Hematopoietic multipotent progenitor cell (in vitro differentiated cells): ENCODE data around the gene ZSWIM6. TPM values are rescaled to one million over a fixed set of nuclear protein-coding genes. Genes with fewer than 3 reads are reported as not detected.
"Not testable (repeated sequence)": the region's sequence is repeated elsewhere in the genome, so short reads cannot be mapped to it uniquely, and the experiment has no call there.

Experiments used
- DNase-seq, 3 donors: peaks; one replicate each; pipeline ENCODE4 v3.0.0-alpha.2; 2011 to 2015; ENCODE audit warnings: low read depth in 2 of 3, low spot score in 2 of 3
- total RNA-seq: library from RNA; depleted of rRNA; stranded (reverse); fragments of >200 nt; gene quantifications from one replicate; pipeline ENCODE4 v1.2.3, GENCODE V29; 2012

ZSWIM6 gene
- total RNA-seq, 1 donor, result 7.3 TPM

GRCh38 chr5:61402970-61403900 lies 71.2 kb downstream of the ZSWIM6 start:
- DNase-seq, result no peak

GRCh38 chr5:61405511-61406295 lies 73.6 kb downstream of the ZSWIM6 start:
- no peak for DNase-seq

GRCh38 chr5:61406497-61406896 lies 74.4 kb downstream of the ZSWIM6 start:
- not testable (repeated sequence) for DNase-seq

GRCh38 chr5:61407706-61408270 lies 75.7 kb downstream of the ZSWIM6 start:
- DNase-seq, result no peak

GRCh38 chr5:61408476-61409168 lies 76.6 kb downstream of the ZSWIM6 start:
- DNase-seq, result peak; percentile 92 to 99 (median 99)

GRCh38 chr5:61409568-61409967 lies 77.5 kb downstream of the ZSWIM6 start:
- peak in 1 of 3 donors; percentile 19 for DNase-seq

GRCh38 chr5:61410811-61411210 lies 78.8 kb downstream of the ZSWIM6 start:
- DNase-seq, result no peak

- no peak for DNase-seq
Measured at GRCh38 chr5:61412361-61412760, 80.3 kb downstream of the ZSWIM6 start.

GRCh38 chr5:61413205-61413604 lies 81.1 kb downstream of the ZSWIM6 start:
- DNase-seq, result not testable (repeated sequence)

GRCh38 chr5:61414806-61415205 lies 82.7 kb downstream of the ZSWIM6 start:
- no peak for DNase-seq

- DNase-seq, result no peak
Measured at GRCh38 chr5:61416010-61416409, 84.0 kb downstream of the ZSWIM6 start.

- DNase-seq, result no peak
Measured at GRCh38 chr5:61416420-61416819, 84.4 kb downstream of the ZSWIM6 start.

- DNase-seq, result no peak
Measured at GRCh38 chr5:61417340-61417739, 85.3 kb downstream of the ZSWIM6 start.

- DNase-seq, result no peak
Measured at GRCh38 chr5:61417851-61418250, 85.8 kb downstream of the ZSWIM6 start.

- no peak for DNase-seq
Measured at GRCh38 chr5:61419106-61419505, 87.0 kb downstream of the ZSWIM6 start.

- no peak for DNase-seq
Measured at GRCh38 chr5:61420016-61420415, 88.0 kb downstream of the ZSWIM6 start.

GRCh38 chr5:61421262-61421661 lies 89.2 kb downstream of the ZSWIM6 start:
- not testable (repeated sequence) for DNase-seq

- DNase-seq, result no peak
Measured at GRCh38 chr5:61423487-61424145, 91.6 kb downstream of the ZSWIM6 start.

GRCh38 chr5:61425918-61426317 lies 93.9 kb downstream of the ZSWIM6 start:
- no peak for DNase-seq

- no peak for DNase-seq
Measured at GRCh38 chr5:61429906-61430305, 97.8 kb downstream of the ZSWIM6 start.
